NB4 (cell line): ENCODE measurements around the gene MAP2K6.

Source experiments
- MAX ChIP-seq: IDR thresholded peaks from 2 replicates; pipeline ENCODE4 v1.6.1; 2011; ENCODE audit warnings: low read depth, low read length
- MYC ChIP-seq: IDR thresholded peaks from 2 replicates; pipeline ENCODE4 v1.6.1; 2011; ENCODE audit warnings: low read depth, low read length
- POLR2A ChIP-seq: IDR thresholded peaks from 2 replicates; pipeline ENCODE4 v1.6.1; 2011; ENCODE audit warnings: mild to moderate bottlenecking; ENCODE audit not compliant: insufficient read length; ENCODE audit errors: extremely low read depth
- TF ChIP-seq, protein P1 (sequence below): IDR thresholded peaks from one replicate; pipeline ENCODE4 v1.5.1; 2012; ENCODE audit warnings: low read depth, low read length

DNA sequence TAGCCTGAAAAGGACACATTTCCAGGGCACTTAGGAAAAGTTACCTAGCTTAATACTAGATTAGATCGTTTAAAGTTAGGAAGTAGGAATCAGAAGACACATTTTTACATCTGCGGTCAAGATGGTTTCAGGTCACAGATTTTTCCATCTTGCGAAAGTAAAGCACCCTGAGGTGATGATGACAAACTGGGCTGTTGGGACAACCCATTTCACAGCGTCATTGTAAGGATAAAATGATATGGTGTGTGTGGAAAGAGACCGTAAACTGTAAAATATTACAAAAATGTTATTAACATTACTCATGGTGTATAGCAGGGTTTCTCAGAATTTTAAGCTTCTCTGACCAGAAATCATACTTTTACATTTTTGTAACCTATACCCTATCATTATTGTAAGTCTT is 10.1 kb upstream of the MAP2K6 start:
- TF ChIP-seq, protein P1, sequence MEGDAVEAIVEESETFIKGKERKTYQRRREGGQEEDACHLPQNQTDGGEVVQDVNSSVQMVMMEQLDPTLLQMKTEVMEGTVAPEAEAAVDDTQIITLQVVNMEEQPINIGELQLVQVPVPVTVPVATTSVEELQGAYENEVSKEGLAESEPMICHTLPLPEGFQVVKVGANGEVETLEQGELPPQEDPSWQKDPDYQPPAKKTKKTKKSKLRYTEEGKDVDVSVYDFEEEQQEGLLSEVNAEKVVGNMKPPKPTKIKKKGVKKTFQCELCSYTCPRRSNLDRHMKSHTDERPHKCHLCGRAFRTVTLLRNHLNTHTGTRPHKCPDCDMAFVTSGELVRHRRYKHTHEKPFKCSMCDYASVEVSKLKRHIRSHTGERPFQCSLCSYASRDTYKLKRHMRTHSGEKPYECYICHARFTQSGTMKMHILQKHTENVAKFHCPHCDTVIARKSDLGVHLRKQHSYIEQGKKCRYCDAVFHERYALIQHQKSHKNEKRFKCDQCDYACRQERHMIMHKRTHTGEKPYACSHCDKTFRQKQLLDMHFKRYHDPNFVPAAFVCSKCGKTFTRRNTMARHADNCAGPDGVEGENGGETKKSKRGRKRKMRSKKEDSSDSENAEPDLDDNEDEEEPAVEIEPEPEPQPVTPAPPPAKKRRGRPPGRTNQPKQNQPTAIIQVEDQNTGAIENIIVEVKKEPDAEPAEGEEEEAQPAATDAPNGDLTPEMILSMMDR: no peak
- no peak for TF ChIP-seq POLR2A
- no peak for TF ChIP-seq MAX
- TF ChIP-seq MYC: no peak
